Breast epithelium (tissue), 3 donors: Measurements from ENCODE around the gene CKB.

Source experiments
- POLR2A ChIP-seq: fragments of 450-650 bp; IDR thresholded peaks from one replicate; pipeline ENCODE4 v1.6.1; 2016; ENCODE audit warnings: antibody characterized with exemption, mild to moderate bottlenecking, moderate library complexity
- POLR2AphosphoS5 ChIP-seq, 3 donors: sonication (generic); formaldehyde crosslinking; IDR thresholded peaks; one replicate each; pipeline ENCODE4 v1.6.1; 2017; ENCODE audit warnings: antibody characterized with exemption in 3 of 3
- TF ChIP-seq, protein P1 (sequence below), 3 donors: fragments of 450-650 bp; IDR thresholded peaks; one replicate each; pipeline ENCODE4 v1.5.1; 2016 to 2017; ENCODE audit warnings: antibody characterized with exemption in 3 of 3, mild to moderate bottlenecking in 3 of 3, moderate library complexity in 3 of 3

DNA sequence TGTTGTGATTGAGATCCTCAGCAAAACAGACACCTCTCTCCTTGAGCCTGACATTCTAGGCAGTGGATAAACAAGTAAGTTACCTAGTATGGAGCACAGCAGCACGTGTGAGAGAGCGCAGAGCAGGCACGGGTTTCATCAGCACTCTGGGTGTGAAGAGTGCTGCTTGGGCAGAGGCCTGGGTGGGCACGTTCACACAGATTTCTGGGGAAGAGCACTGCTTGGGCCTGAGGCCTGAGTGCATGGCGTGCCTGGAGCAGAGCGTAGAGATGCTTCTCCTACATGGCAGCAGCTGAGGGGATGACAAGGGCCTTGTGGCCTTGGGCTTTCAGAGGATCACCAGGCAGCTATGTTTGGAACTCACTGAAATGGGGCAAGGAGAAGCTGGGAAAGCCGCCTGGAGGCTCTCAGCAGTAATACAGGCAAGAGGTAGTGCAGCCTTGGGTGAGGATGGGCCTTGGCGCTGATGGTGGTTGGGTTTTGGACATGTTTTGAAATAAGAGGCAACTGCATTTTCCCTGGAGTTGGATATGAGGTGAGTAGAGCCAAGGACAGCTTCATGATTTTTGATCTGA, 17.6 kb downstream of the CKB start:
- TF ChIP-seq, protein P1, sequence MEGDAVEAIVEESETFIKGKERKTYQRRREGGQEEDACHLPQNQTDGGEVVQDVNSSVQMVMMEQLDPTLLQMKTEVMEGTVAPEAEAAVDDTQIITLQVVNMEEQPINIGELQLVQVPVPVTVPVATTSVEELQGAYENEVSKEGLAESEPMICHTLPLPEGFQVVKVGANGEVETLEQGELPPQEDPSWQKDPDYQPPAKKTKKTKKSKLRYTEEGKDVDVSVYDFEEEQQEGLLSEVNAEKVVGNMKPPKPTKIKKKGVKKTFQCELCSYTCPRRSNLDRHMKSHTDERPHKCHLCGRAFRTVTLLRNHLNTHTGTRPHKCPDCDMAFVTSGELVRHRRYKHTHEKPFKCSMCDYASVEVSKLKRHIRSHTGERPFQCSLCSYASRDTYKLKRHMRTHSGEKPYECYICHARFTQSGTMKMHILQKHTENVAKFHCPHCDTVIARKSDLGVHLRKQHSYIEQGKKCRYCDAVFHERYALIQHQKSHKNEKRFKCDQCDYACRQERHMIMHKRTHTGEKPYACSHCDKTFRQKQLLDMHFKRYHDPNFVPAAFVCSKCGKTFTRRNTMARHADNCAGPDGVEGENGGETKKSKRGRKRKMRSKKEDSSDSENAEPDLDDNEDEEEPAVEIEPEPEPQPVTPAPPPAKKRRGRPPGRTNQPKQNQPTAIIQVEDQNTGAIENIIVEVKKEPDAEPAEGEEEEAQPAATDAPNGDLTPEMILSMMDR (IDR thresholded peaks at IDR 0.05) = no peak
- TF ChIP-seq POLR2A (no peak), POLR2AphosphoS5 (IDR thresholded peaks at IDR 0.05) (no peak)
